HG03097 (cell line): ENCODE data around the gene TPCN1.
"Not testable (repeated sequence)": the region's sequence is repeated elsewhere in the genome, so short reads cannot be mapped to it uniquely, and the experiment has no call there.

ENCODE experiments used
- ATAC-seq: cut with Tn5 transposase; IDR thresholded peaks from one replicate; pipeline ENCODE4 v1.9.1; 2021; ENCODE audit not compliant: unreplicated experiment, low FRiP score

TPCN1 gene

GRCh38 chr12:113196582-113196981, 24.7 kb upstream of the TPCN1 start:
- no peak for ATAC-seq

- ATAC-seq = no peak
Measured at GRCh38 chr12:113196990-113197389, 24.3 kb upstream of the TPCN1 start.

GRCh38 chr12:113197518-113198077, 23.7 kb upstream of the TPCN1 start:
- ATAC-seq = no peak

- no peak for ATAC-seq
Measured at GRCh38 chr12:113198296-113198695, 23.0 kb upstream of the TPCN1 start.

- no peak for ATAC-seq
Measured at GRCh38 chr12:113200021-113200797, 21.1 kb upstream of the TPCN1 start.

- no peak for ATAC-seq
Measured at GRCh38 chr12:113201187-113202177, 19.8 kb upstream of the TPCN1 start.

GRCh38 chr12:113202300-113203075, 18.8 kb upstream of the TPCN1 start:
- ATAC-seq = no peak

- ATAC-seq = no peak
Measured at GRCh38 chr12:113203852-113204760, 17.2 kb upstream of the TPCN1 start.

- ATAC-seq = no peak
Measured at GRCh38 chr12:113204804-113205203, 16.5 kb upstream of the TPCN1 start.

- not testable (repeated sequence) for ATAC-seq
Measured at GRCh38 chr12:113206802-113207201, 14.5 kb upstream of the TPCN1 start.

GRCh38 chr12:113207613-113208040, 13.6 kb upstream of the TPCN1 start:
- ATAC-seq = peak; percentile 1

GRCh38 chr12:113208041-113208934, 13.0 kb upstream of the TPCN1 start:
- peak; percentile 79 for ATAC-seq

- no peak for ATAC-seq
Measured at GRCh38 chr12:113211160-113211559, 10.1 kb upstream of the TPCN1 start.

- no peak for ATAC-seq
Measured at GRCh38 chr12:113214895-113215400, 6.3 kb upstream of the TPCN1 start.

- no peak for ATAC-seq
Measured at GRCh38 chr12:113216027-113216426, 5.2 kb upstream of the TPCN1 start.

GRCh38 chr12:113220593-113221180, 577 bp upstream of the TPCN1 start:
- ATAC-seq = no peak

GRCh38 chr12:113221997-113222729, 899 bp downstream of the TPCN1 start:
- ATAC-seq = no peak
